H4 (cell line): Measurements from ENCODE around the gene TBC1D3B. TPM values are rescaled to one million over a fixed set of nuclear protein-coding genes. Genes with fewer than 3 reads are reported as not detected.
"Not testable (repeated sequence)": the region's sequence is repeated elsewhere in the genome, so short reads cannot be mapped to it uniquely, and the experiment has no call there.

Source experiments
- DNase-seq: peaks from one replicate; pipeline ENCODE4 v3.0.0-alpha.2; 2015; ENCODE audit warnings: low spot score
- total RNA-seq: library from RNA; depleted of rRNA; stranded (reverse); fragments of >200 nt; shearing (Covaris generic); gene quantifications from 2 replicates; pipeline ENCODE4 v1.2.3, GENCODE V29; 2014

Gene TBC1D3B
- total RNA-seq, 1 experiment from 2014 or later: 0.39 TPM

- not testable (repeated sequence) for DNase-seq
Observed at GRCh38 chr17:36201102-36201501, 24.7 kb upstream of the TBC1D3B start.

- DNase-seq: no peak
Observed at GRCh38 chr17:36198831-36199465, 22.5 kb upstream of the TBC1D3B start.

- DNase-seq: no peak
Observed at GRCh38 chr17:36197387-36197703, 20.9 kb upstream of the TBC1D3B start.

GRCh38 chr17:36196131-36196486 lies 19.7 kb upstream of the TBC1D3B start:
- no peak for DNase-seq

GRCh38 chr17:36195434-36196130 lies 19.1 kb upstream of the TBC1D3B start:
- no peak for DNase-seq

- DNase-seq: not testable (repeated sequence)
Observed at GRCh38 chr17:36194832-36195433, 18.5 kb upstream of the TBC1D3B start.

- DNase-seq: not testable (repeated sequence)
Observed at GRCh38 chr17:36194147-36194831, 17.9 kb upstream of the TBC1D3B start.

GRCh38 chr17:36193216-36193775 lies 16.9 kb upstream of the TBC1D3B start:
- no peak for DNase-seq

GRCh38 chr17:36190549-36191330 lies 14.3 kb upstream of the TBC1D3B start:
- DNase-seq: not testable (repeated sequence)

GRCh38 chr17:36189993-36190392 lies 13.6 kb upstream of the TBC1D3B start:
- not testable (repeated sequence) for DNase-seq

- DNase-seq: no peak
Observed at GRCh38 chr17:36188891-36189306, 12.5 kb upstream of the TBC1D3B start.

- not testable (repeated sequence) for DNase-seq
Observed at GRCh38 chr17:36187943-36188665, 11.7 kb upstream of the TBC1D3B start.

GRCh38 chr17:36186810-36187763 lies 10.7 kb upstream of the TBC1D3B start:
- not testable (repeated sequence) for DNase-seq

- DNase-seq: no peak
Observed at GRCh38 chr17:36185416-36185815, 9.0 kb upstream of the TBC1D3B start.

GRCh38 chr17:36184023-36184765 lies 7.8 kb upstream of the TBC1D3B start:
- DNase-seq: no peak

GRCh38 chr17:36183001-36183971 lies 6.8 kb upstream of the TBC1D3B start:
- peak; percentile 64 for DNase-seq

GRCh38 chr17:36182176-36183000 lies 6.0 kb upstream of the TBC1D3B start:
- DNase-seq: no peak
